ENCODE data around the gene KRTAP2-2. TPM values are rescaled to one million over a fixed set of nuclear protein-coding genes. Genes with fewer than 3 reads are reported as not detected.

The KRTAP2-2 gene
- total and polyA plus RNA-seq, 2 of the 8 experiments (the other 6 are each of a cell fraction or from before 2014, with no cell fraction given): not detected

GRCh38 chr17:41065829-41066624, 11.0 kb upstream of the KRTAP2-2 start, which contains the start of gene KRTAP2-4:
TSS of gene KRTAP2-4 (minus strand) at chr17:41065879. CDS start at chr17:41065845, 34 bp downstream.
- H3K9me3 ChIP-seq (ENCODE audit: insufficient read depth in 2 of 2, low read depth in 1 of 2, low read length in 1 of 2): no peaks in the 10 kb centered on the region
- no peak within 1 kb of the TSS for H3K4me2 ChIP-seq (ENCODE audit: insufficient read depth in 1 of 2, low read depth in 2 of 2, low read length in 2 of 2)
- no peak within 1 kb of the TSS for H2BK12ac ChIP-seq (ENCODE audit: low read depth, low read length)
- no peaks in the 10 kb centered on the region for H3K4me1 ChIP-seq (replicated peaks in 1 of 4; ENCODE audit: control insufficient read depth in 3 of 4, insufficient read depth in 4 of 4, low read length in 3 of 4)
- no peak within 1 kb of the TSS for H2AFZ ChIP-seq (ENCODE audit: low read length)
- POLR2A ChIA-PET (ENCODE audit: partially characterized antibody): no interaction called here
- H3K4me3 ChIP-seq (ENCODE audit: extremely low read depth in 1 of 4, insufficient read depth in 2 of 4, low read depth in 3 of 4, low read length in 4 of 4): no peak within 1 kb of the TSS
- no peaks in the 10 kb centered on the region for H3K79me1 ChIP-seq (ENCODE audit: low read depth, low read length)
- no peak within 1 kb of the TSS for H4K91ac ChIP-seq (replicated peaks; ENCODE audit: insufficient read length, low read length)
- H2BK5ac ChIP-seq (ENCODE audit: low read depth, low read length): no peak within 1 kb of the TSS
- no peak within 1 kb of the TSS for H4K8ac ChIP-seq (ENCODE audit: extremely low read depth, insufficient read depth, low read length)
- no peak within 1 kb of the TSS for H3K27ac ChIP-seq (ENCODE audit: low read depth, low read length)
- H2BK20ac ChIP-seq (ENCODE audit: low read length): no peak within 1 kb of the TSS
- WGBS, 2 experiments (ENCODE audit: extremely low coverage in 1 of 2, insufficient coverage in 1 of 2, insufficient read length in 1 of 2, insufficient replicate concordance in 2 of 2, low coverage in 1 of 2, low lambda C conversion rate in 2 of 2, missing lambda C conversion rate in 1 of 2): 93% methylated on average over 5 of the region's 6 CpGs; no CpG with 5 or more reads in 1 of the 2 experiments
- H3K14ac ChIP-seq (ENCODE audit: insufficient read length): no peak within 1 kb of the TSS
- no peak within 1 kb of the TSS for H3K23ac ChIP-seq (ENCODE audit: insufficient read length)
- H3K9ac ChIP-seq (replicated peaks in 1 of 4; ENCODE audit: extremely low read depth in 1 of 4, low read depth in 3 of 4, low read length in 3 of 4): no peak within 1 kb of the TSS
- H3K27me3 ChIP-seq (replicated peaks in 1 of 4; ENCODE audit: control insufficient read depth in 3 of 4, extremely low read depth in 1 of 4, insufficient read depth in 3 of 4, low read length in 3 of 4): no peaks in the 10 kb centered on the region
- H2BK15ac ChIP-seq (ENCODE audit: low read length): no peak within 1 kb of the TSS
- H4K20me1 ChIP-seq (replicated peaks in 1 of 2; ENCODE audit: control insufficient read depth in 1 of 2, insufficient read depth in 2 of 2, low read length in 2 of 2): no peaks in the 10 kb centered on the region
- DNase-seq (ENCODE audit: low read depth in 1 of 2, low spot score in 2 of 2) (no peak), FAIRE-seq (no peak)
- H2AK5ac ChIP-seq (ENCODE audit: low read depth, low read length): no peak within 1 kb of the TSS
- CTCF ChIA-PET (ENCODE audit: partially characterized antibody): no interaction called here
- H3K79me2 ChIP-seq (ENCODE audit: control insufficient read depth in 1 of 2, insufficient read depth in 2 of 2, low read length in 2 of 2): no peaks in the 10 kb centered on the region
- H3K56ac ChIP-seq (replicated peaks; ENCODE audit: insufficient read length, low read depth, low read length): no peak within 1 kb of the TSS
- H3K18ac ChIP-seq (ENCODE audit: extremely low read depth, low read length): no peak within 1 kb of the TSS
- no peak within 1 kb of the TSS for H3K4ac ChIP-seq (replicated peaks; ENCODE audit: insufficient read length, low read depth, low read length)
- no peaks in the 10 kb centered on the region for H3K23me2 ChIP-seq (ENCODE audit: low read depth, low read length)
- no peaks in the 10 kb centered on the region for H3K36me3 ChIP-seq (ENCODE audit: control insufficient read depth in 2 of 4, insufficient read depth in 4 of 4, low read length in 3 of 4)
- H4K5ac ChIP-seq (ENCODE audit: insufficient read length, low read depth, low read length): no peak within 1 kb of the TSS
- no peak within 1 kb of the TSS for H2BK120ac ChIP-seq (replicated peaks; ENCODE audit: low read depth, low read length)
- TF ChIP-seq ATF2 (IDR thresholded peaks at IDR 0.05; ENCODE audit: low read length) (no peak), MAFK (IDR thresholded peaks at IDR 0.05; ENCODE audit: low read depth, low read length) (no peak)

Measured in H1 (cell line).